A549 (cell line): Measurements from ENCODE around the gene DISC1. TPM values are rescaled to one million over a fixed set of nuclear protein-coding genes. Genes with fewer than 3 reads are reported as not detected.

ENCODE experiments used
- ATAC-seq, 2 experiments: fragments of 200-7000 bp in 1 of 2; fragments of >200 bp in 1 of 2; cut with Nextera tagmentation in 1 of 2; cut with Tn5 transposase in 1 of 2; 3 replicates each; pipeline versions ENCODE4 v1.8.0 to v1.9.1; 2018 to 2020; ENCODE audit warnings: mild to moderate bottlenecking in 1 of 2, moderate library complexity in 1 of 2
- CTCF ChIA-PET: fragments of 300-600 bp; sonication (Branson Sonifier 250); formaldehyde crosslinking; extraction: SDS; loops from one replicate; lab custom pipeline; 2021; ENCODE audit warnings: antibody characterized with exemption, inconsistent platforms; lab: Yijun Ruan, JAX
- POLR2A ChIA-PET: fragments of 350-600 bp; formaldehyde crosslinking; extraction: SDS; loops from one replicate; lab custom pipeline; 2021; ENCODE audit warnings: antibody characterized with exemption, inconsistent platforms; lab: Yijun Ruan, JAX
- DNase-seq, 2 experiments: peaks; one replicate each; pipeline versions ENCODE4 v3.0.0 to v3.0.0-alpha.2; 2011 to 2016; ENCODE audit warnings: low read depth in 1 of 2, low spot score in 1 of 2
- FAIRE-seq: peaks from 2 replicates; lab custom pipeline; 2011; peaks lifted over from hg19 to GRCh38; lab: Jason Lieb, UNC
- H3K27ac ChIP-seq, 2 experiments: fragments of >200 bp; sonication (Bioruptor Twin); formaldehyde crosslinking; 3 replicates each; pipeline ENCODE4 v1.5.1; 2016 to 2017
- H3K4me1 ChIP-seq: fragments of >200 bp; sonication (Bioruptor Twin); formaldehyde crosslinking; 3 replicates; pipeline ENCODE4 v1.6.1; 2016
- H3K4me2 ChIP-seq: fragments of >200 bp; sonication (Bioruptor Twin); formaldehyde crosslinking; 3 replicates; pipeline ENCODE4 v1.6.1; 2016
- H3K4me3 ChIP-seq: fragments of >200 bp; sonication (Bioruptor Twin); formaldehyde crosslinking; 3 replicates; pipeline ENCODE4 v1.5.1; 2016
- H3K9me3 ChIP-seq: fragments of >200 bp; sonication (Bioruptor Twin); formaldehyde crosslinking; 3 replicates; pipeline ENCODE4 v1.6.1; 2016
- BCL3 ChIP-seq: fragments of >200 bp; sonication (Bioruptor Twin); formaldehyde crosslinking; IDR thresholded peaks from 3 replicates; pipeline ENCODE4 v1.6.1; 2016
- CBX2 ChIP-seq: fragments of 200-600 bp; sonication (generic); IDR thresholded peaks from 2 replicates; pipeline ENCODE4 v1.6.1; 2016; ENCODE audit warnings: low read depth, mild to moderate bottlenecking, borderline replicate concordance
- CEBPB ChIP-seq, 2 experiments: fragments of >200 bp in 1 of 2; sonication (Bioruptor Twin) in 1 of 2; formaldehyde crosslinking in 1 of 2; IDR thresholded peaks; 2 replicates each; pipeline ENCODE4 v1.6.1; 2012 to 2016
- CHD2 ChIP-seq: fragments of 150-350 bp; IDR thresholded peaks from 2 replicates; pipeline ENCODE4 v1.6.1; 2014; ENCODE audit warnings: low read length; ENCODE audit not compliant: partially characterized antibody
- E2F6 ChIP-seq: IDR thresholded peaks from 2 replicates; pipeline ENCODE4 v1.6.1; 2012; ENCODE audit warnings: low read depth, borderline replicate concordance
- EHMT2 ChIP-seq: fragments of 200-600 bp; sonication (generic); IDR thresholded peaks from 2 replicates; pipeline ENCODE4 v1.6.1; 2016; ENCODE audit warnings: antibody characterized with exemption, low read depth, mild to moderate bottlenecking, moderate library complexity
- GATA3 ChIP-seq: IDR thresholded peaks from 2 replicates; pipeline ENCODE4 v1.6.1; 2012; ENCODE audit warnings: borderline replicate concordance
- HOXB5 ChIP-seq: fragments of 250-450 bp; sonication (Bioruptor Pico); IDR thresholded peaks from 2 replicates; pipeline ENCODE4 v1.5.0; 2020; ENCODE audit warnings: mild to moderate bottlenecking, moderate library complexity
- JUN ChIP-seq, 2 experiments: fragments of >200 bp; sonication (Bioruptor Twin); formaldehyde crosslinking; IDR thresholded peaks; 2 replicates in 1 of 2; 3 replicates in 1 of 2; pipeline ENCODE4 v1.6.1; 2016 to 2017
- MAFK ChIP-seq: fragments of 450-650 bp; IDR thresholded peaks from 2 replicates; pipeline ENCODE4 v1.6.1; 2014; ENCODE audit not compliant: partially characterized antibody
- MAZ ChIP-seq: fragments of 150-350 bp; IDR thresholded peaks from 2 replicates; pipeline ENCODE4 v1.6.1; 2014; ENCODE audit warnings: antibody characterized with exemption, low read depth, low read length, borderline replicate concordance
- NPAS2 ChIP-seq: fragments of 250-450 bp; sonication (Bioruptor Pico); IDR thresholded peaks from 2 replicates; pipeline ENCODE4 v1.8.0; 2022; ENCODE audit warnings: mild to moderate bottlenecking, moderate library complexity, borderline replicate concordance
- PBX3 ChIP-seq: IDR thresholded peaks from 2 replicates; pipeline ENCODE4 v1.6.1; 2012
- RCOR1 ChIP-seq: fragments of 150-350 bp; IDR thresholded peaks from 2 replicates; pipeline ENCODE4 v1.6.1; 2014; ENCODE audit warnings: antibody characterized with exemption, low read length, low read depth
- REST ChIP-seq: fragments of 200-600 bp; sonication (generic); IDR thresholded peaks from 2 replicates; pipeline ENCODE4 v1.6.1; 2016; ENCODE audit warnings: antibody characterized with exemption, mild to moderate bottlenecking, moderate library complexity
- SMC3 ChIP-seq: fragments of >200 bp; sonication (Bioruptor Twin); formaldehyde crosslinking; IDR thresholded peaks from 3 replicates; pipeline ENCODE4 v1.6.1; 2018; ENCODE audit warnings: inconsistent platforms
- SREBF2 ChIP-seq: fragments of 450-650 bp; IDR thresholded peaks from 2 replicates; pipeline ENCODE4 v1.6.1; 2014; ENCODE audit warnings: mild to moderate bottlenecking, moderate library complexity
- USF2 ChIP-seq: fragments of 450-650 bp; IDR thresholded peaks from 2 replicates; pipeline ENCODE4 v1.6.1; 2014; ENCODE audit warnings: antibody characterized with exemption
- ZC3H11A ChIP-seq: fragments of 450-650 bp; IDR thresholded peaks from 2 replicates; pipeline ENCODE4 v1.6.1; 2014; ENCODE audit warnings: antibody characterized with exemption, mild to moderate bottlenecking
- WGBS: methylation state at CpG from one replicate; pipeline ENCODE4 v1.1.6; 2017; ENCODE audit errors: missing lambda C conversion rate; 5-methylcytosine and 5-hydroxymethylcytosine counted together
- polyA plus RNA-seq, 4 experiments: library from polyadenylated mRNA; depleted of rRNA in 3 of 4; stranded (reverse); fragments of >200 nt; fragmentation: RNase III in 1 of 4; extraction: RNeasy Plus Mini Kit Qiagen cat#74134 plus additional on column Dnase treatment in 1 of 4; gene quantifications; 2 replicates in 3 of 4; 3 replicates in 1 of 4; pipeline ENCODE4 v1.2.3, GENCODE V29; 2011 to 2017

The DISC1 gene
- polyA plus RNA-seq, 2 of the 4 experiments (the other 2 are of a cell fraction), result 0.39 to 0.74 TPM

- FAIRE-seq (no peak), DNase-seq (no peak), ATAC-seq (no peak)
- WGBS, result 89% methylated on average over 8 of the region's 8 CpGs
- no peak overlapping the region for H3K4me3 ChIP-seq
- H3K4me1 ChIP-seq, result no peaks in the 10 kb centered on the region
- H3K27ac ChIP-seq, result no peak overlapping the region
- no peak for TF ChIP-seq NPAS2 (CRISPR knock-in tag)
- TF ChIP-seq REST, result no peak
- no peak for TF ChIP-seq JUN (IDR thresholded peaks at IDR 0.05)
- TF ChIP-seq PBX3, result no peak
- no peak for TF ChIP-seq RCOR1
- no peak for TF ChIP-seq GATA3
- no peak for TF ChIP-seq MAZ
- no peak for TF ChIP-seq CBX2
- no peak for TF ChIP-seq ZC3H11A
- TF ChIP-seq CEBPB (IDR thresholded peaks at IDR 0.05), result no peak
- TF ChIP-seq E2F6, result no peak
- no peak for TF ChIP-seq BCL3
- no peak for TF ChIP-seq SREBF2
- no peak for TF ChIP-seq HOXB5 (CRISPR knock-in tag)
- TF ChIP-seq SMC3, result no peak
- TF ChIP-seq EHMT2, result no peak
- POLR2A ChIA-PET, result no interaction called here
- H3K9me3 ChIP-seq, result no peaks in the 10 kb centered on the region
- H3K4me2 ChIP-seq, result no peak overlapping the region
- CTCF ChIA-PET, result interaction anchor here (1.0 to 1.4 kb wide), 3 partner anchors 10 to 770 kb away, joined by 3 to 4 read pairs (median 4); no protein-coding TSS in a partner anchor
Measured at GRCh38 chr1:231857609-231858135, 231.1 kb downstream of the DISC1 start.

- POLR2A ChIA-PET, result no interaction called here
- ATAC-seq (no peak), FAIRE-seq (no peak), DNase-seq (no peak)
- no peak for TF ChIP-seq CHD2
- peak; percentile 59 for TF ChIP-seq MAFK
- no peak for TF ChIP-seq USF2
- Histone ChIP-seq H3K4me2 (no peak overlapping the region), H3K4me3 (no peak overlapping the region), H3K27ac (no peak overlapping the region), H3K9me3 (no peaks in the 10 kb centered on the region), H3K4me1 (no peaks in the 10 kb centered on the region)
- CTCF ChIA-PET, result interaction anchor here (1.4 kb wide), 1 partner anchor 767 kb away, joined by 3 read pairs; no protein-coding TSS in a partner anchor
- WGBS, result 85% methylated on average over 5 of the region's 5 CpGs
Measured at GRCh38 chr1:231860221-231861088, 233.9 kb downstream of the DISC1 start.
